Measurements from ENCODE around the gene FTCD.

Gene FTCD

DNA sequence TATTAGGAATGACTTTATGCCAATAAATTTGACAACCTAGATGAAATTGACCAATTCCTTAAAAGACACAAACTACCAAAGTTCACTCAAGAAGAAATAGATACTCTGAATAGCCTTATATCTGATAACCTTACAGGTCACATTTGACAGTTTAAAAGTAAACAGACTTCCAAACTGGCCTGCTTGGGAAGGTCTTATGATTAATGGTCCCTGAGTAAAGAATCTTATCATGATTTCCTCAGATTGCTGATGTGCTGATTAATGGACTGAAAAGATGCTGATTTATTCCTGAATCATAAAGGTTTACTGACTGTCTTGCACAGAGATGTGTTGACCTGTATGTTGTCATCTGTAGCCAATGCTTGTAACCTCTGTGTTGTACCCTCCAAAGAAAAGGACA, 9.7 kb upstream of the FTCD start:
- no peak for DNase-seq (ENCODE audit: low read depth)
- no peak overlapping the region for H3K4me3 ChIP-seq (ENCODE audit: control insufficient read depth, low read depth, low read length)
- TF ChIP-seq, protein P1, sequence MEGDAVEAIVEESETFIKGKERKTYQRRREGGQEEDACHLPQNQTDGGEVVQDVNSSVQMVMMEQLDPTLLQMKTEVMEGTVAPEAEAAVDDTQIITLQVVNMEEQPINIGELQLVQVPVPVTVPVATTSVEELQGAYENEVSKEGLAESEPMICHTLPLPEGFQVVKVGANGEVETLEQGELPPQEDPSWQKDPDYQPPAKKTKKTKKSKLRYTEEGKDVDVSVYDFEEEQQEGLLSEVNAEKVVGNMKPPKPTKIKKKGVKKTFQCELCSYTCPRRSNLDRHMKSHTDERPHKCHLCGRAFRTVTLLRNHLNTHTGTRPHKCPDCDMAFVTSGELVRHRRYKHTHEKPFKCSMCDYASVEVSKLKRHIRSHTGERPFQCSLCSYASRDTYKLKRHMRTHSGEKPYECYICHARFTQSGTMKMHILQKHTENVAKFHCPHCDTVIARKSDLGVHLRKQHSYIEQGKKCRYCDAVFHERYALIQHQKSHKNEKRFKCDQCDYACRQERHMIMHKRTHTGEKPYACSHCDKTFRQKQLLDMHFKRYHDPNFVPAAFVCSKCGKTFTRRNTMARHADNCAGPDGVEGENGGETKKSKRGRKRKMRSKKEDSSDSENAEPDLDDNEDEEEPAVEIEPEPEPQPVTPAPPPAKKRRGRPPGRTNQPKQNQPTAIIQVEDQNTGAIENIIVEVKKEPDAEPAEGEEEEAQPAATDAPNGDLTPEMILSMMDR (IDR thresholded peaks at IDR 0.05; ENCODE audit: control insufficient read depth, insufficient read depth, low read depth, low read length, missing control alignments) = no peak

DNA sequence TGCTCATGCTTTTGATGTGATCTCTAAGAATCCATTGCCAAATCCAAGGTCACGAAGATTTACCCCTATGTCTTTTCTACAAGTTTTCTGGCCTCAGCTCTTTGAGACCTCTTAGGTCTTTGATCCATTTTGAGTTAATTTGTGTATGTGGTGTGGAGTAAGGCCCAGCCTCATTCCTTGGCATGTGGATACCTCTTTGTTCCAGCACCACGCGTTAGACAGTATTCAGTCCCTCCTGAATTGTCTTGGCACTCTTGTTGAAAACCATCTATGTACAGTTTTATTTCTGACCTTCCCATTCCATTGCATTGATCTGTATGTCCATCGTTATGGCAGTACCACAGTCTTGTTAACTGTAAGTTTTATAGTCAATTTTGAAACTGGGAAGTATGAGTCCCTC, 8.0 kb upstream of the FTCD start:
- TF ChIP-seq, protein P1 (IDR thresholded peaks at IDR 0.05; ENCODE audit: control insufficient read depth, insufficient read depth, low read depth, low read length, missing control alignments) = no peak
- DNase-seq (ENCODE audit: low read depth) = no peak

DNA sequence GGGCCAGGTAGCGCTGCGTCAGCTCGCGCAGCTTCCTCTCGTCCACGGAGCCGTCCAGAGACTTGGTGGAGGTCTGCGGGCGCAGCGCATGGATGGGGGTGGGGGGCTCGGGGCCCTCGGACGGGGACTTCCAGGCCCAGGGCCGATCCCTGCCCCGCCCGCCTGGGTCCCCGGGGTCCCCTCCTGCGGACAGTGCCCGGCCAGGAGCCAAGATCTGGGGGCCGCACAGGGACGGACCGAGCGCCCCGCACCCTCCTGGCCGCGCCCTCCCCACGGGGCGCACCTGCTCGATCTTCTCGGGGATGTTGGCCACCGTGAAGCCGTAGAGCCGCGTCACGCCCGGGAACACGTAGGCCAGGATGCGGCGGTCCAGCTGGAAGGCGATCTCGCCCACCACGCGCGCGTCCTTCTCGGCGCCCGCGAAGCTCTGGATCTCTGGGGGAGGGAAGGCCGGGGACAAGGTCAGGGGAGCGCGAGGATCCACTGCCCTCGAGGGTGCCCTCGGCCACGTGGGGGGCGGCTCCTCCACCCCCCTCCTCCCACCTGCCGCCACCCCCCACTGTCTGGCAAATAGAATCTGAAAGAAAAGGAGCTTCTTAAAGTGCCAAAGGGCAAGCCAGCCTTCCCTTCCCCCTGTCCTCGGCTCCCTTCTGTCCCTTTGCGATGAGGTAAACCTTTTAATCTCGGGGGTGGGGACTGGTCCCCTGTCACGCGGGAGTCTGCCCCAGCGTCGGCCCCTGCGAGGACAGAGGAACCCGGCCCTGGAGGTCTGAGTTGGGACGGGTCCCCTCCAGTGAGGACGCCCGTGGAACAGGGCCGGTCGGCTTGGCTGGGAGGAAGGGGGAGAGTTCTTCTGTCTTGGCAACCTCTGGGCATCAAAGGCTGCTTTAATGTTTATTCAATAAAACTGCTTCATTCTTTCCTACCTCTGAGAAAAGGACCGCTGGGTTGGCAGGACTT, 6.5 kb upstream of the FTCD start:
- DNase-seq (ENCODE audit: low read depth) = no peak
- no peak overlapping the region for H3K4me3 ChIP-seq (ENCODE audit: control insufficient read depth, low read depth, low read length)
- TF ChIP-seq, protein P1 (IDR thresholded peaks at IDR 0.05; ENCODE audit: control insufficient read depth, insufficient read depth, low read depth, low read length, missing control alignments) = no peak

More for the DNA sequence above, 8.0 kb upstream of the FTCD start:
- no peak overlapping the region for H3K4me3 ChIP-seq (ENCODE audit: control insufficient read depth, low read depth, low read length)

DNA sequence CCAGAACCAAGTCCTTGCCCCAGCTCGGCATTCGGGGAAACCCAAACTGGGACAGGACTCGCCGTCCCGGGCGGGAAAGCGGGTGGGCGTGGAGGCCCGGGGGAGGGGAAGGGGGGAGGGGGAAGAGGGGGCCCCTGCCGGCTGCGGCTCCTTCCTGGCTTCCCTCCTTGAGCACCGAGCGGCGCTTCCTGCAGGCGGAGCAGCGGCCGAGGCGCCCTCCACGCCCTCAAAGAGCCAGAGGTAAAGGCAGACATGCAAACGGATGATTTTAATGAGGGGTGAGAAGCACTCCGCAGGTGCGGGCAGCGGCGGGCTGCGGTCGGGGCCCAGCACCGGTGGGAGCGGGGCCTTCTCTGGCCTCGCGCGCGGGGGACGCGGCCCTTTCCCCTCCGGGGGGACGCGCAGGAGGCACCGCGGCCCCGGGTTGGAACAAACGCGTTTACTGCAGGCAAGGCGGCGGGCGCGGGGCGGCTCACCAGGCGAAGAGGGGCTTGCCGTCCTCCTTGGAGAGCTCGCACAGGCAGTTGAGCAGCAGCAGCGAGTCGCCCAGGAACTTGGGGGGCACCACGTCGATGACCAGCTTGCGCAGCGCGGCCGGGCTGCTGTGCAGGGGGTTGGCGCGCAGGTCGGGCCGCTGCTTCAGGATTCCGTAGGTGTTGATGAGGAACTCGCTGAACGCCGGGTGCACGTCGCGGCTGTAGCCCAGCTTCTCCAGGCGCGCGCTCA, 5.7 kb upstream of the FTCD start:
- TF ChIP-seq, protein P1 (IDR thresholded peaks at IDR 0.05; ENCODE audit: control insufficient read depth, insufficient read depth, low read depth, low read length, missing control alignments) = no peak
- DNase-seq (ENCODE audit: low read depth) = no peak
- no peak overlapping the region for H3K4me3 ChIP-seq (ENCODE audit: control insufficient read depth, low read depth, low read length)

DNA sequence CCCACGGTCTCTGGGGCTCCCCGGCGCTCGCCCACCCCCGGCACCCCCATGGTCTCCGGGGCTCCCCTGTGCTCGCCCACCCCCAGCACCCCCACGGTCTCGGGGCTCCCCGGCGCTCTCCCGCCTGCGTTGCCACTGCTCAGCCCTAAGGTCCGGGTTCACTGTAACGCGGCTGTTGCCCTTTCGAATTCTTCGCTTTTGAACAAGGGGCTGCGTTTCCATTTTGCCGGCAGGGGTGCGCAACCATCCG, 5.2 kb upstream of the FTCD start:
- no peak for DNase-seq (ENCODE audit: low read depth)
- no peak overlapping the region for H3K4me3 ChIP-seq (ENCODE audit: control insufficient read depth, low read depth, low read length)
- TF ChIP-seq, protein P1 (IDR thresholded peaks at IDR 0.05; ENCODE audit: control insufficient read depth, insufficient read depth, low read depth, low read length, missing control alignments) = no peak

DNA sequence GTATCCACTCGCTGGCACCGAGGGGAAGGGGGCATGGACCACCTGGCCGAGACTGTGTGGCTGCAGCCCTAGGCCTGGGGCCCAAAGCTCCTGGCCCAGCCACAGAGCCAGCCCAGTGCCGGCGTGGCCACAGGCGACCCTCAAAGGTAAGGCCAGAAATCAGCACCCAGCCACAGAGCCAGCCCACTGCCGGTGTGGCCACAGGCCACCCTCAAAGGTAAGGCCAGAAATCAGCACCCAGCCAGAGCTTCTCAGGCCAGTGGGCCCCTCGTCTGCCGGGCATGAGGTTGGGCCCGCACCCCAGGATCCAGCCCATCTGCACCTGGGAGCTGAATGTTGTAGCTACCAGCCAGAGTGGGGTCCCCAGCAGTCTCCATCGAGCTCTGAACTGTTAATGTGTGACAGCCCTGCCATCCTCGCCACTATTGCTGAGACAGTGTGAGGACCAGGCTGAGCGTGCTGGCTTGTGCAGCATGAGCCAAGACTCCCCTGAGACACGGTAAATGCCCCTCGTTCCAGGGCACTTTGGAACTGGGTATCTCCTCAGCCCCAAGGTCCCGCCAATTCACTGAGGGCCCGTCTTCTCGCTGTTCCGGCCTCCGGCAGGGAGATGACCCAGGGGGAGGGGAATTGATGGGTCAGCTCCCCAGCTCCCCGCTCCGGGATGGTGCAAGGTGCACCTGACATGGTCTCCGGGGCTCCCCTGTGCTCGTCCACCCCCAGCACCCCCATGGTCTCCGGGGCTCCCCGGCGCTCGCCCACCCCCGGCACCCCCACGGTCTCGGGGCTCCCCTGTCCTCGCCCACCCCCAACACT, 4.7 kb upstream of the FTCD start:
- no peak for DNase-seq (ENCODE audit: low read depth)
- TF ChIP-seq, protein P1 (IDR thresholded peaks at IDR 0.05; ENCODE audit: control insufficient read depth, insufficient read depth, low read depth, low read length, missing control alignments) = no peak
- H3K4me3 ChIP-seq (ENCODE audit: control insufficient read depth, low read depth, low read length) = no peak overlapping the region
